GM12878 (cell line): ENCODE data around the gene URB1. TPM values are rescaled to one million over a fixed set of nuclear protein-coding genes. Genes with fewer than 3 reads are reported as not detected.

Experiments used
- ATAC-seq: fragments of 200-7000 bp; cut with Tn5 transposase; 3 replicates; pipeline ENCODE4 v1.9.1; 2020; ENCODE audit warnings: mild to moderate bottlenecking, moderate library complexity
- BruUV-seq: library from RNA; stranded (reverse); fragments of 400-500 nt; replicated peaks from 2 replicates; lab custom pipeline; 2021; lab: Mats Ljungman, UMichigan
- CTCF ChIA-PET: fragments of 300-600 bp; sonication (Branson Sonifier 250); formaldehyde crosslinking; extraction: SDS; loops from one replicate; lab custom pipeline; 2021; ENCODE audit warnings: inconsistent platforms; lab: Yijun Ruan, JAX
- POLR2A ChIA-PET: fragments of 350-600 bp; formaldehyde crosslinking; extraction: SDS; loops from one replicate; lab custom pipeline; 2021; ENCODE audit warnings: inconsistent platforms; lab: Charles Lee
- RAD21 ChIA-PET: fragments of 300-600 bp; sonication (Branson Sonifier 250); formaldehyde crosslinking; loops from one replicate; lab custom pipeline; 2023; ENCODE audit warnings: antibody characterized with exemption; ENCODE audit not compliant: unreplicated experiment; lab: Charles Lee
- SMC1A ChIA-PET: fragments of 300-600 bp; sonication (Branson Sonifier 250); formaldehyde crosslinking; loops from one replicate; lab custom pipeline; 2023; ENCODE audit not compliant: unreplicated experiment, uncharacterized antibody; lab: Charles Lee
- DNase-seq: peaks from one replicate; pipeline ENCODE4 v3.0.0-alpha.2; 2011; ENCODE audit warnings: low read depth, low spot score
- FAIRE-seq: peaks from 3 replicates; lab custom pipeline; 2011; peaks lifted over from hg19 to GRCh38; lab: Jason Lieb, UNC
- H2AFZ ChIP-seq: 2 replicates; pipeline ENCODE4 v1.6.0; 2011; ENCODE audit warnings: low read depth, low read length, control low read depth; ENCODE audit not compliant: control insufficient read depth
- H3K27ac ChIP-seq: 2 replicates; pipeline ENCODE4 v1.5.1; 2011; ENCODE audit warnings: control low read depth; ENCODE audit not compliant: control insufficient read depth, insufficient read depth
- H3K27me3 ChIP-seq, 2 experiments: replicated peaks in 1 of 2; 2 replicates each; pipeline versions ENCODE4 v1.6.0 to v1.6.1; 2011; ENCODE audit warnings: low read length in 1 of 2; ENCODE audit not compliant: control insufficient read depth in 2 of 2, insufficient read depth in 2 of 2
- H3K36me3 ChIP-seq, 2 experiments: 2 replicates each; pipeline ENCODE4 v1.5.1; 2011; ENCODE audit warnings: low read length in 1 of 2; ENCODE audit not compliant: control insufficient read depth in 2 of 2, insufficient read depth in 2 of 2
- H3K4me1 ChIP-seq: 2 replicates; pipeline ENCODE4 v1.6.1; 2011; ENCODE audit warnings: mild to moderate bottlenecking, low read length, moderate library complexity, mixed read lengths; ENCODE audit not compliant: control insufficient read depth, insufficient read depth
- H3K4me2 ChIP-seq: 2 replicates; pipeline ENCODE4 v1.6.0; 2011; ENCODE audit warnings: control low read depth; ENCODE audit not compliant: control insufficient read depth, insufficient read depth
- H3K4me3 ChIP-seq: fragments of 200-600 bp; sonication (generic); 2 replicates; pipeline ENCODE4 v1.5.1; 2016
- H3K79me2 ChIP-seq: 2 replicates; pipeline ENCODE4 v1.6.0; 2011; ENCODE audit warnings: low read length; ENCODE audit not compliant: control insufficient read depth, insufficient read depth
- H3K9ac ChIP-seq: 2 replicates; pipeline ENCODE4 v1.8.0; 2011; ENCODE audit warnings: low read length, control low read depth, mixed read lengths; ENCODE audit not compliant: control insufficient read depth, insufficient read depth
- H3K9me3 ChIP-seq: replicated peaks from 3 replicates; pipeline ENCODE4 v1.5.1; 2011; ENCODE audit warnings: mild to moderate bottlenecking, low read length; ENCODE audit not compliant: control insufficient read depth, insufficient read depth
- H4K20me1 ChIP-seq: 2 replicates; pipeline ENCODE4 v1.6.0; 2011; ENCODE audit not compliant: control insufficient read depth, insufficient read depth
- CBFB ChIP-seq: IDR thresholded peaks from 2 replicates; pipeline ENCODE4 v1.6.1; 2016; ENCODE audit warnings: antibody characterized with exemption, low read depth
- CHD1 ChIP-seq: IDR thresholded peaks from 2 replicates; pipeline ENCODE4 v1.6.1; 2012; ENCODE audit warnings: low read depth, low read length, improper control_type of control experiment
- GATAD2B ChIP-seq: fragments of 450-650 bp; conservative IDR thresholded peaks from 2 replicates; pipeline ENCODE4 v1.6.1; 2017; ENCODE audit warnings: low read depth, mild to moderate bottlenecking, moderate library complexity
- RELA ChIP-seq: fragments of 450-650 bp; IDR thresholded peaks from 2 replicates; pipeline ENCODE4 v1.8.0; 2014; ENCODE audit warnings: borderline replicate concordance; ENCODE audit not compliant: partially characterized antibody
- STAT3 ChIP-seq: IDR thresholded peaks from 2 replicates; pipeline ENCODE4 v1.6.1; 2011; ENCODE audit warnings: low read depth, low read length, improper control_type of control experiment
- TARDBP ChIP-seq: IDR thresholded peaks from 2 replicates; pipeline ENCODE4 v1.6.1; 2016; ENCODE audit warnings: borderline replicate concordance
- TBL1XR1 ChIP-seq: IDR thresholded peaks from 2 replicates; pipeline ENCODE4 v1.6.1; 2012; ENCODE audit warnings: low read depth, low read length, improper control_type of control experiment
- WGBS: methylation state at CpG from one replicate; pipeline ENCODE4 v1.1.6; 2016; ENCODE audit warnings: low lambda C conversion rate; ENCODE audit not compliant: insufficient replicate concordance, insufficient coverage; ENCODE audit errors: missing lambda C conversion rate; 5-methylcytosine and 5-hydroxymethylcytosine counted together
- in situ Hi-C: fragments of 300-500 bp; cut with MboI; formaldehyde crosslinking; loops from 9 replicates; pipeline ENCODE4 v1.14.3; 2018; ENCODE audit warnings: mixed read lengths
- intact Hi-C: fragments of 100-400 bp; cut with micrococcal nuclease; formaldehyde crosslinking; loops from one replicate; pipeline ENCODE4 v1.14.2; 2022; ENCODE audit not compliant: unreplicated experiment
- polyA plus RNA-seq, 11 experiments: library from polyadenylated mRNA; depleted of rRNA in 4 of 11; unstranded in 6 of 11; stranded (reverse) in 5 of 11; fragments of >200 nt; fragmentation: Nextera tagmentation in 4 of 11; fragmentation: Illumina TruSeq in 1 of 11; extraction: Ambion mirVana in 4 of 11; extraction: Trizol in 1 of 11; gene quantifications; 1 replicate in 1 of 11; 2 replicates in 10 of 11; pipeline versions ENCODE4 v1.2.1 to v1.2.3, GENCODE V29; 2011 to 2016; ENCODE audit warnings: inconsistent platforms in 2 of 11, missing spikeins in 2 of 11, low read depth in 1 of 11
- total RNA-seq, 4 experiments: library from RNA; depleted of rRNA in 3 of 4; stranded (reverse); fragments of >200 nt in 3 of 4; fragmentation: Illumina TruSeq in 1 of 4; extraction: Trizol in 1 of 4; gene quantifications; 2 replicates each; pipeline versions ENCODE4 v1.2.1 to v1.2.3, GENCODE V29; 2013 to 2021
- TF ChIP-seq, protein P1 (sequence below): IDR thresholded peaks from 2 replicates; pipeline ENCODE4 v1.6.1; 2012; ENCODE audit warnings: low read depth, low read length, improper control_type of control experiment
- TF ChIP-seq, protein P2 (sequence below): fragments of 450-650 bp; IDR thresholded peaks from 2 replicates; pipeline ENCODE4 v1.6.1; 2017; ENCODE audit warnings: mild to moderate bottlenecking
- TF ChIP-seq, protein P3 (sequence below): fragments of 450-650 bp; IDR thresholded peaks from 2 replicates; pipeline ENCODE4 v1.6.1; 2018; ENCODE audit warnings: borderline replicate concordance, mild to moderate bottlenecking; ENCODE audit not compliant: partially characterized antibody

The URB1 gene
- total and polyA plus RNA-seq, 10 of the 15 experiments (the other 5 are each of a cell fraction or from before 2014, with no cell fraction given): 0.56 to 23.2 (median 8.9) TPM

DNA sequence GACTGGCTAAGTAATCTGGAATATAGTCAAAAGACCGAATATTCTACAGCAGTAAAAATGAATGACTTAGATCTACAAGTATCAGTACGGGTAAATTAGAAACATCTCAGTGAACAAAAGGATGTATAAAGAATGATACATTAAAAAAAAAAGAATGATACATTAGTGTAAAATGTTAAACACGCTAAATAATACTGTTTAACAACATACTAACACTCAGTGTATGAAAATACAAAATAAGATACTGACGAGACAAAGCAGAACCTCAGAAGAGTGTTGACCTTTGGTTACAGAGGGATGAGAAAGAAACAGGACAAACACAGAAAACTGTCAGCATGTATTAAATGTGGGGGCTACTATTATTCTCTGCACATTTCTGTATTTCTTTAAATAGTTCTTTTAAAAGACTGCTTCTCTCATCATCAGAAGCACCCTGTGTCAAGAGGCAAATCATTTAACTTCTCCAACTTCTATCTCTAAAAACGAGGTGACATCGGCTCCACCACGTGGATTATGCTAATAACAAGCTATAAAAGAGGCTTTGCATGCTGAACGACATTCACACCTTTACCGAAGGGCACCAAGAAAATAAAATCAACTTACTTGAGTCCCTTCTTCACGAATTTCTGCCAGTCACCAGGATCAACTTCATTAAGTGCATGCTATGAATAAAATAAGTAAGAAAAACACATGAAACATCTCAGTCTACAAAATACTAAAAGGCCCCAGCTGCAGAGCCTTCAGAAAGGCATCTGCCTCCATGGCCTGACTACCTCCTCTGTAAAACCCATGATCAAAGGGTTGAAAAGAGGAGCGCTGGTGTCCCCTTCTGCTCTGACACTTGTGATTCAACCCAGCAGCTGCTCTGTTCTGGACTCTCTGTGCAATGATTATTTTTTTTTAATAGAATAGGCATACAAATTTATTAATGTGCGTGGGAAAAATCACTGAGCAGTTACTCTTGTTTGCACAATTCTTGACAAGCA lies 51.7 kb downstream of the URB1 start:
- no TSS peak for BruUV-seq
- no peak overlapping the region for H3K9ac ChIP-seq
- peaks cover 17 to 35% of the 10 kb centered on the region in 2 experiments for H3K36me3 ChIP-seq
- FAIRE-seq (no peak), ATAC-seq (no peak), DNase-seq (no peak)
- ChIA-PET POLR2A (no interaction called here), CTCF (no interaction called here), SMC1A (no interaction called here), RAD21 (no interaction called here)
- in situ Hi-C loops (no loop called here), intact Hi-C loops (no loop called here)
- no peaks in the 10 kb centered on the region for H3K4me1 ChIP-seq
- H3K27ac ChIP-seq: no peak overlapping the region
- peaks cover 11% of the 10 kb centered on the region; the same call in 2 of the 3 replicates for H3K9me3 ChIP-seq
- no peak overlapping the region for H3K4me3 ChIP-seq
- no peaks in the 10 kb centered on the region; the same call in 1 of the 2 replicates for H4K20me1 ChIP-seq
- 98% methylated on average over 12 of the region's 12 CpGs for WGBS
- no peak overlapping the region for H3K4me2 ChIP-seq
- H2AFZ ChIP-seq: no peak overlapping the region
- no peaks in the 10 kb centered on the region for H3K27me3 ChIP-seq
- H3K79me2 ChIP-seq: no peaks in the 10 kb centered on the region
- TF ChIP-seq CHD1: no peak
- TF ChIP-seq, protein P1, sequence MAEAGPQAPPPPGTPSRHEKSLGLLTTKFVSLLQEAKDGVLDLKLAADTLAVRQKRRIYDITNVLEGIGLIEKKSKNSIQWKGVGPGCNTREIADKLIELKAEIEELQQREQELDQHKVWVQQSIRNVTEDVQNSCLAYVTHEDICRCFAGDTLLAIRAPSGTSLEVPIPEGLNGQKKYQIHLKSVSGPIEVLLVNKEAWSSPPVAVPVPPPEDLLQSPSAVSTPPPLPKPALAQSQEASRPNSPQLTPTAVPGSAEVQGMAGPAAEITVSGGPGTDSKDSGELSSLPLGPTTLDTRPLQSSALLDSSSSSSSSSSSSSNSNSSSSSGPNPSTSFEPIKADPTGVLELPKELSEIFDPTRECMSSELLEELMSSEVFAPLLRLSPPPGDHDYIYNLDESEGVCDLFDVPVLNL: no peak
- TF ChIP-seq, protein P2, sequence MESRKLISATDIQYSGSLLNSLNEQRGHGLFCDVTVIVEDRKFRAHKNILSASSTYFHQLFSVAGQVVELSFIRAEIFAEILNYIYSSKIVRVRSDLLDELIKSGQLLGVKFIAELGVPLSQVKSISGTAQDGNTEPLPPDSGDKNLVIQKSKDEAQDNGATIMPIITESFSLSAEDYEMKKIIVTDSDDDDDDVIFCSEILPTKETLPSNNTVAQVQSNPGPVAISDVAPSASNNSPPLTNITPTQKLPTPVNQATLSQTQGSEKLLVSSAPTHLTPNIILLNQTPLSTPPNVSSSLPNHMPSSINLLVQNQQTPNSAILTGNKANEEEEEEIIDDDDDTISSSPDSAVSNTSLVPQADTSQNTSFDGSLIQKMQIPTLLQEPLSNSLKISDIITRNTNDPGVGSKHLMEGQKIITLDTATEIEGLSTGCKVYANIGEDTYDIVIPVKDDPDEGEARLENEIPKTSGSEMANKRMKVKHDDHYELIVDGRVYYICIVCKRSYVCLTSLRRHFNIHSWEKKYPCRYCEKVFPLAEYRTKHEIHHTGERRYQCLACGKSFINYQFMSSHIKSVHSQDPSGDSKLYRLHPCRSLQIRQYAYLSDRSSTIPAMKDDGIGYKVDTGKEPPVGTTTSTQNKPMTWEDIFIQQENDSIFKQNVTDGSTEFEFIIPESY: no peak
- no peak for TF ChIP-seq TARDBP
- no peak for TF ChIP-seq CBFB
- no peak for TF ChIP-seq RELA
- no peak for TF ChIP-seq GATAD2B
- no peak for TF ChIP-seq TBL1XR1
- TF ChIP-seq, protein P3, sequence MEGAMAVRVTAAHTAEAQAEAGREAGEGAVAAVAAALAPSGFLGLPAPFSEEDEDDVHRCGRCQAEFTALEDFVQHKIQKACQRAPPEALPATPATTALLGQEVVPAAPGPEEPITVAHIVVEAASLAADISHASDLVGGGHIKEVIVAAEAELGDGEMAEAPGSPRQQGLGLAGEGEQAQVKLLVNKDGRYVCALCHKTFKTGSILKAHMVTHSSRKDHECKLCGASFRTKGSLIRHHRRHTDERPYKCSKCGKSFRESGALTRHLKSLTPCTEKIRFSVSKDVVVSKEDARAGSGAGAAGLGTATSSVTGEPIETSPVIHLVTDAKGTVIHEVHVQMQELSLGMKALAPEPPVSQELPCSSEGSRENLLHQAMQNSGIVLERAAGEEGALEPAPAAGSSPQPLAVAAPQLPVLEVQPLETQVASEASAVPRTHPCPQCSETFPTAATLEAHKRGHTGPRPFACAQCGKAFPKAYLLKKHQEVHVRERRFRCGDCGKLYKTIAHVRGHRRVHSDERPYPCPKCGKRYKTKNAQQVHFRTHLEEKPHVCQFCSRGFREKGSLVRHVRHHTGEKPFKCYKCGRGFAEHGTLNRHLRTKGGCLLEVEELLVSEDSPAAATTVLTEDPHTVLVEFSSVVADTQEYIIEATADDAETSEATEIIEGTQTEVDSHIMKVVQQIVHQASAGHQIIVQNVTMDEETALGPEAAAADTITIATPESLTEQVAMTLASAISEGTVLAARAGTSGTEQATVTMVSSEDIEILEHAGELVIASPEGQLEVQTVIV: no peak
- no peak for TF ChIP-seq STAT3
